Left ventricle myocardium inferior (tissue), 1 donor: ENCODE measurements around the gene NECTIN4. TPM values are rescaled to one million over a fixed set of nuclear protein-coding genes. Genes with fewer than 3 reads are reported as not detected.

Source experiments
- DNase-seq: peaks from one replicate; pipeline ENCODE4 v3.0.0-alpha.2; 2020
- H3K27ac ChIP-seq: fragments of 200-600 bp; replicated peaks from 2 replicates; pipeline ENCODE4 v1.8.0; 2021
- H3K27me3 ChIP-seq: fragments of 200-600 bp; 2 replicates; pipeline ENCODE4 v1.8.0; 2021; ENCODE audit warnings: low read depth
- H3K36me3 ChIP-seq: fragments of 200-600 bp; 2 replicates; pipeline ENCODE4 v1.8.0; 2021
- H3K4me1 ChIP-seq: fragments of 200-600 bp; 2 replicates; pipeline ENCODE4 v1.8.0; 2021
- H3K4me3 ChIP-seq: fragments of 200-600 bp; 2 replicates; pipeline ENCODE4 v1.8.0; 2021; ENCODE audit warnings: mild to moderate bottlenecking, moderate library complexity
- H3K9me3 ChIP-seq: fragments of 200-600 bp; replicated peaks from 2 replicates; pipeline ENCODE4 v1.8.0; 2021
- CTCF ChIP-seq: fragments of 200-600 bp; IDR thresholded peaks from 2 replicates; pipeline ENCODE4 v1.8.0; 2021; ENCODE audit warnings: antibody characterized with exemption, mild to moderate bottlenecking, borderline replicate concordance
- intact Hi-C: fragments of 100-400 bp; cut with micrococcal nuclease; formaldehyde crosslinking; loops from one replicate; pipeline ENCODE4 v1.11.0; 2022
- total RNA-seq: library from RNA; stranded (reverse); fragmentation: NEBNext Ultra II Directional; extraction: Animal tissue kit (Norgen Biotek cat#: 25700); gene quantifications from one replicate; pipeline ENCODE4 v1.2.1, GENCODE V29; 2021
- donor health status: DM: no; HTN: yes; CAD: no; lungs with severe emphysema.

The NECTIN4 gene
- total RNA-seq, 1 donor from 2014 or later: not detected

- no peaks in the 10 kb centered on the region for H3K27me3 ChIP-seq
- no peak for TF ChIP-seq CTCF
- intact Hi-C loops: no loop called here
- no peaks in the 10 kb centered on the region for H3K9me3 ChIP-seq
- no peak overlapping the region for H3K27ac ChIP-seq
- H3K4me1 ChIP-seq: peaks cover 90% of the 10 kb centered on the region
- H3K36me3 ChIP-seq: peaks cover 4% of the 10 kb centered on the region
- no peak for DNase-seq
- H3K4me3 ChIP-seq: no peak overlapping the region
These were observed 25.9 kb upstream of the NECTIN4 start for GRCh38 chr1:161115132-161115711.

GRCh38 chr1:161114556-161114955, 25.2 kb upstream of the NECTIN4 start:
- H3K4me1 ChIP-seq: peaks cover 84% of the 10 kb centered on the region
- no peak overlapping the region for H3K27ac ChIP-seq
- H3K4me3 ChIP-seq: no peak overlapping the region
- no peak for DNase-seq
- intact Hi-C loops: no loop called here
- no peaks in the 10 kb centered on the region for H3K27me3 ChIP-seq
- H3K36me3 ChIP-seq: peaks cover 7% of the 10 kb centered on the region
- no peaks in the 10 kb centered on the region for H3K9me3 ChIP-seq
- no peak for TF ChIP-seq CTCF

GRCh38 chr1:161113915-161114314, 24.6 kb upstream of the NECTIN4 start:
- H3K4me3 ChIP-seq: no peak overlapping the region
- intact Hi-C loops: no loop called here
- peaks cover 10% of the 10 kb centered on the region for H3K36me3 ChIP-seq
- no peak for TF ChIP-seq CTCF
- no peak for DNase-seq
- H3K9me3 ChIP-seq: no peaks in the 10 kb centered on the region
- H3K27ac ChIP-seq: no peak overlapping the region
- H3K4me1 ChIP-seq: peaks cover 77% of the 10 kb centered on the region
- no peaks in the 10 kb centered on the region for H3K27me3 ChIP-seq

- intact Hi-C loops: no loop called here
- DNase-seq: no peak
- Histone ChIP-seq H3K27ac (no peak overlapping the region), H3K4me3 (no peak overlapping the region), H3K9me3 (no peaks in the 10 kb centered on the region), H3K36me3 (peaks cover 10% of the 10 kb centered on the region), H3K27me3 (no peaks in the 10 kb centered on the region), H3K4me1 (peaks cover 53% of the 10 kb centered on the region)
- TF ChIP-seq CTCF: no peak
These were observed 22.2 kb upstream of the NECTIN4 start for GRCh38 chr1:161111527-161111926.

- Histone ChIP-seq H3K9me3 (no peaks in the 10 kb centered on the region), H3K27ac (no peak overlapping the region), H3K27me3 (no peaks in the 10 kb centered on the region), H3K36me3 (peaks cover 10% of the 10 kb centered on the region), H3K4me3 (no peak overlapping the region), H3K4me1 (peaks cover 49% of the 10 kb centered on the region)
- no peak for TF ChIP-seq CTCF
- intact Hi-C loops: no loop called here
- DNase-seq: no peak
These were observed 21.8 kb upstream of the NECTIN4 start for GRCh38 chr1:161111117-161111516.

- Histone ChIP-seq H3K27ac (no peak overlapping the region), H3K36me3 (peaks cover 21% of the 10 kb centered on the region), H3K4me1 (peaks cover 5% of the 10 kb centered on the region), H3K9me3 (no peaks in the 10 kb centered on the region), H3K27me3 (no peaks in the 10 kb centered on the region), H3K4me3 (no peak overlapping the region)
- TF ChIP-seq CTCF: no peak
- DNase-seq: no peak
- intact Hi-C loops: no loop called here
These were observed 17.1 kb upstream of the NECTIN4 start for GRCh38 chr1:161106431-161106830.
